Testis (tissue), 2 donors: ENCODE results near the gene IGSF10.

Experiments used
- POLR2A ChIP-seq: fragments of 450-650 bp; IDR thresholded peaks from one replicate; pipeline ENCODE4 v1.6.1; 2017; ENCODE audit warnings: antibody characterized with exemption, mild to moderate bottlenecking, moderate library complexity
- TF ChIP-seq, protein P1 (sequence below), 3 experiments: fragments of 450-650 bp in 2 of 3; fragments of 200-600 bp in 1 of 3; sonication (generic) in 1 of 3; IDR thresholded peaks; one replicate each; pipeline ENCODE4 v1.5.1; 2016 to 2019; ENCODE audit warnings: antibody characterized with exemption in 3 of 3, mild to moderate bottlenecking in 2 of 3, moderate library complexity in 1 of 3

- TF ChIP-seq, protein P1, sequence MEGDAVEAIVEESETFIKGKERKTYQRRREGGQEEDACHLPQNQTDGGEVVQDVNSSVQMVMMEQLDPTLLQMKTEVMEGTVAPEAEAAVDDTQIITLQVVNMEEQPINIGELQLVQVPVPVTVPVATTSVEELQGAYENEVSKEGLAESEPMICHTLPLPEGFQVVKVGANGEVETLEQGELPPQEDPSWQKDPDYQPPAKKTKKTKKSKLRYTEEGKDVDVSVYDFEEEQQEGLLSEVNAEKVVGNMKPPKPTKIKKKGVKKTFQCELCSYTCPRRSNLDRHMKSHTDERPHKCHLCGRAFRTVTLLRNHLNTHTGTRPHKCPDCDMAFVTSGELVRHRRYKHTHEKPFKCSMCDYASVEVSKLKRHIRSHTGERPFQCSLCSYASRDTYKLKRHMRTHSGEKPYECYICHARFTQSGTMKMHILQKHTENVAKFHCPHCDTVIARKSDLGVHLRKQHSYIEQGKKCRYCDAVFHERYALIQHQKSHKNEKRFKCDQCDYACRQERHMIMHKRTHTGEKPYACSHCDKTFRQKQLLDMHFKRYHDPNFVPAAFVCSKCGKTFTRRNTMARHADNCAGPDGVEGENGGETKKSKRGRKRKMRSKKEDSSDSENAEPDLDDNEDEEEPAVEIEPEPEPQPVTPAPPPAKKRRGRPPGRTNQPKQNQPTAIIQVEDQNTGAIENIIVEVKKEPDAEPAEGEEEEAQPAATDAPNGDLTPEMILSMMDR (IDR thresholded peaks at IDR 0.05), result no peak
- TF ChIP-seq POLR2A, result no peak
Observed at GRCh38 chr3:151483488-151483887, 22.6 kb upstream of the IGSF10 start.
